Lower leg skin (tissue), 3 donors: Measurements from ENCODE around the gene METAP1.

Experiments used
- POLR2A ChIP-seq, 2 donors: fragments of 450-650 bp; IDR thresholded peaks; one replicate each; pipeline ENCODE4 v1.6.1; 2016 to 2017; ENCODE audit warnings: antibody characterized with exemption in 2 of 2, mild to moderate bottlenecking in 1 of 2, moderate library complexity in 1 of 2
- TF ChIP-seq, protein P1 (sequence below), 3 donors: fragments of 450-650 bp; IDR thresholded peaks; one replicate each; pipeline ENCODE4 v1.5.1; 2016; ENCODE audit warnings: antibody characterized with exemption in 3 of 3, mild to moderate bottlenecking in 3 of 3, moderate library complexity in 2 of 3

- TF ChIP-seq POLR2A (IDR thresholded peaks at IDR 0.05) = no peak
- TF ChIP-seq, protein P1, sequence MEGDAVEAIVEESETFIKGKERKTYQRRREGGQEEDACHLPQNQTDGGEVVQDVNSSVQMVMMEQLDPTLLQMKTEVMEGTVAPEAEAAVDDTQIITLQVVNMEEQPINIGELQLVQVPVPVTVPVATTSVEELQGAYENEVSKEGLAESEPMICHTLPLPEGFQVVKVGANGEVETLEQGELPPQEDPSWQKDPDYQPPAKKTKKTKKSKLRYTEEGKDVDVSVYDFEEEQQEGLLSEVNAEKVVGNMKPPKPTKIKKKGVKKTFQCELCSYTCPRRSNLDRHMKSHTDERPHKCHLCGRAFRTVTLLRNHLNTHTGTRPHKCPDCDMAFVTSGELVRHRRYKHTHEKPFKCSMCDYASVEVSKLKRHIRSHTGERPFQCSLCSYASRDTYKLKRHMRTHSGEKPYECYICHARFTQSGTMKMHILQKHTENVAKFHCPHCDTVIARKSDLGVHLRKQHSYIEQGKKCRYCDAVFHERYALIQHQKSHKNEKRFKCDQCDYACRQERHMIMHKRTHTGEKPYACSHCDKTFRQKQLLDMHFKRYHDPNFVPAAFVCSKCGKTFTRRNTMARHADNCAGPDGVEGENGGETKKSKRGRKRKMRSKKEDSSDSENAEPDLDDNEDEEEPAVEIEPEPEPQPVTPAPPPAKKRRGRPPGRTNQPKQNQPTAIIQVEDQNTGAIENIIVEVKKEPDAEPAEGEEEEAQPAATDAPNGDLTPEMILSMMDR (IDR thresholded peaks at IDR 0.05) = no peak
Observed at GRCh38 chr4:99028187-99028586, 32.7 kb downstream of the METAP1 start.
